HG02610 (cell line): Measurements from ENCODE around the gene PRPF40B.

Experiments
- ATAC-seq: cut with Tn5 transposase; IDR thresholded peaks from one replicate; pipeline ENCODE4 v1.9.1; 2021; ENCODE audit warnings: mild to moderate bottlenecking, moderate library complexity; ENCODE audit not compliant: unreplicated experiment

PRPF40B gene

GRCh38 chr12:49680075-49680474, 56.7 kb downstream of the PRPF40B start:
- ATAC-seq: no peak

DNA sequence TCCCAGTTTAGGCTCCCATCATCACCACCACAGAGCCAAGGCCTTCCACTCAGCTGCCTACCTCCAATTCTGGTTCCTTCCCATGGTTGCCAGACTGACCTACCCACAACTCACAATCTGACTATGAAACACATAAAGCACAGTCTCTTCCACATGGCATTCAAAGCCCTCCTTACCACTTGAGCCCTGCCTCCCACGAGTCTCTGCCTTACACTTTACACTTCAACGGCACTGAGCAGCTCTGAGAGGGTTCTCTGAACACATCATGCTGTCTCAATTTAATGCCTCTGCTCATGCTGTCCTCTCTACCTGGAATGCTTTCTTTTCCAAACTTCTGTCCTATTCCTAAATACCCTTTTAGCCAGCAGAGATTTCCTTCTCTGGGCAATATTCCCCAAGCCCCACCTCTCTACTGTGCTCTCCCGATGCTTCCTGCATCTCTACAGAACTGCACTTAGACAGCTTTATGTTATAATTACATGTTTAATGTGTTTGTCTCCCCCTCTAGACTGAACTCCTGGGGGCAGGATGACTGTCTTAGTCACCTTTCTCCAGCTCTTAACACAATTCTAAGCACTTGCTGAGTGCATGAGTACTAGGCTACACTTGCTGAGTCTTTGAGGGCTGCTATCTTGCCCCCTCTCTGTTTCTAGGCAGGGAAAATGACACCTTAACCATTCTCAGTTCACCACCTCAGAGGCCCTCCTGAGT, 60.4 kb downstream of the PRPF40B start:
- no peak for ATAC-seq

GRCh38 chr12:49684310-49684854, 61.0 kb downstream of the PRPF40B start:
- no peak for ATAC-seq

- ATAC-seq: no peak
These were observed 64.6 kb downstream of the PRPF40B start for GRCh38 chr12:49687941-49688340.

DNA sequence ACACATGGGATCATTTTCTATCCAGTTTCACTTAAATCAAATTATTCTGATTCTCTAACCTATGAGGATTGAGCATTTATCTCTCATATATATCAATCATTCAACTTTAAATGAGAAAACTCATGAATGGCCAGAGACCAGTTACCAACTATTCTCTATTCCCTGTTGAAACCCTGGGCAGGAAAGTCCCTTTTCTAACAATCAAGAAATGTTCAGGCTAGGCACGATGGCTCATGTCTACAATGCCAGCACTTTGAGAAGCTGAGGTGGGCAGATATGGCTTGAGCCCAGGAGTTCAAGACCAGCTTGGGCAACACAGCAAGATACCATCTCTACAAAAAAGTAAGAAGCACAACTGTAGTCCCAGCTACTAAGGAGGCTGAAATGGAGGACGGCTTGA, 65.9 kb downstream of the PRPF40B start:
- no peak for ATAC-seq

DNA sequence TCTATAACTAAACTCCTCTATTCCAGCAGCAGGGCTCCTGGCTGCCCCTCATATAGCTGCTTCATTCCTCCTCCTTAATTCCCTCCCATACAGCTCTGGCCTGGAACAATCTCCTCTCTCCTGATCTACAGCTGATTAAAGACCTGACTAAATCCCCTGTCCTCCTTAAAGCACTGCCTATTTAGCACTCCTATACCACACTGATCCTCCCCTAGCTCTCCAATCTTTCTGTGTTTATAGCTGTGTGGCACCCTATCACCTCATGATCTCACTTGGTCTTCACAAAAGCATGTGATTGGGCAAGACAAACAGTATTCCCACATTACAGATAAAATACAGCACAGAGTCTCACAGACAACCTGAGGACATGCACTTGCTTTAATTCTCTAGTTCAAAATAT, 66.4 kb downstream of the PRPF40B start:
- ATAC-seq: no peak

DNA sequence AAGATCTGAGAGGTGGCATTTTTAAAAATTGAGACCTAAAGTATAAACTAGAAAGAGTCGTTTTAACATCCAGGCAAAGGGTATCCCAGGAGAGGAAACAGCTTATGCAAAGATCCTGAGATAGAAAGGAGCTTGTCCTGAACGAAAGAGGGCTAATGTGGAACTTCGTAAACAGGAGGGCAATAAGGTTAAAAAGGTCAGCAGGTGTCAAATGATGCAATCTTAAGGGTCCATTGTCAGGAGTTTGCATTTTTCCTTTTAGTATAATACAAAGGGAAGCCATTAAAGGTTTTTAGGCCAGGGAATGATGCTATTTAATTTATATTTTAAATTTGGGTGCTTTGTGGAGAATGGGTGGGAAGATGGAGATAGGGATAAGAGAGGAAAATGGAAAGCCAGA, 69.5 kb downstream of the PRPF40B start:
- ATAC-seq: no peak

DNA sequence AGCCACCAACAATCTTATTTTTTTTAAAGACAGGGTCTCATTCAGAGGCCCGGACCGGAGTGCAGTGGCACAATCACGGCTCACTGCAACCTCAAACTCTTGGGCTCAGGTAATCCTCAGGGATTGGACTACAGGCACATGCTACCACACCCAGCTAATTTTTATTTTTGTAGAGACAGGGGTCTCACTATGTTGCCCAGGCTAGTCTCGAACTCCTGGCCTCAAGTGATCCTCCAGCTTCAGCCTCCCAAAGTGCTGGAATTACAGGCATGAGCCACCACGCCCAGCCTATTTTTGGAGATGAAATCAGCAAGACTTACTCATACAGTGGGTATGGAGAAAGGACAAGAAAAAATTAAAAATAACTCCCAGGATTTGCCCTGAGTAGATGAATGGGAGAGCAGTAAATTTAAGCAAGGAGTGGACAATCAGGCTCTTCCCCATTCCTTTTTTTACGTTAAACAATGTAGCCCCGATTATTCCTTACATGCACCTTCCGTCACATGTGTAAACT, 70.6 kb downstream of the PRPF40B start:
- no peak for ATAC-seq
